Activated CD4-positive, alpha-beta T cell treated with anti-CD3 and anti-CD28 coated beads, Interleukin-2, amount 50 U/mL, for 1 hour (primary cell): Measurements from ENCODE around the gene BCAT1.

Experiments
- DNase-seq: peaks from one replicate; pipeline ENCODE4 v3.0.0-alpha.2; 2020

The BCAT1 gene

GRCh38 chr12:24797901-24798300 lies 151.0 kb downstream of the BCAT1 start:
- DNase-seq = no peak

GRCh38 chr12:24796876-24797275 lies 152.0 kb downstream of the BCAT1 start:
- no peak for DNase-seq

DNA sequence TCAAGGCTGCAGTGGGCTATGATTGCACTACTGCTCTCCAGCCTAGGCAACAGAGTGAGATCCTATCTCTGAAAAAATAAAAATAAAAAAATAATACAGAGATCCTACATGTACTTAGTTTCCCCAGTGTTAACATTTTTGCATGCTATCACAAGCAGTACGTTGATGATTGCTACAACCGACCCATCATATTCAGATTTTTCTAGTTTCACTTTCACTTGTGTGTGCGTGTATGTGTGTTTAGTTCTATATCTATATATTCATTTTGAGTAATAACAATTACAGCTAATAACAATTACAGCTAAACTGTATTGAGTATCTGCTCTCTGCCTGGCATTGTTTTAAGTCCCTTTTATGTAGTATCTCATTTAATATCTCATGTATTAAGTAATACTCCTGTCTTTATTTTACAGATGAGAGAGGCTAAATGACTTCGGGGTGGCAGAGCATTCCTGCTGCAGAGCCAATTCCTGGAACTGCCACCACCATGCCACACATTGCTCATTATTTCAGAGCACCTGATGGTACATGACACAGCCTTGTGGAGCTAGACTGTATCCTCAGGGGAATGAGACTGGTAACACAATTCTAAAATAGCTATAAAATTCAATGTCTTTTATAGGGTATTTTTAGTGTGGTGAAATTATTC lies 153.1 kb downstream of the BCAT1 start:
- DNase-seq = no peak

DNA sequence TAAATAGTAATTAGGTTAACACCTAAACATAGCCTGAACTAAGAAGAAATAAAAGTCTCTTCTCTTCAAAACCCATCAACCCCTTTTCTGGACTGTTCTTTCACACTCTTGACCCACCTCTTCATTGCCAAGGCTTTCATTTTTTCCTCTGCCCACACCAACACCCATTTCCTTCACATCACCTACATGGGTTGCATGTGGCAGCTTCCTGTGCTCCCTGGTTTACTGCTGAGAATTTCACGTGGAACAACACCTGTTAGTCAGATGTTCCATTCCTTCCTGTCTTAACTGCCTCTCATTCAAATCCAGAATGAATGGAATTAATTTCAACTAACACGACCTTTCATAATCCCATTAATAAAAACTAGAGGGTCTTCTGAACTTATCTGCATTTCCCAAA lies 157.3 kb downstream of the BCAT1 start:
- no peak for DNase-seq

- no peak for DNase-seq
These were observed 160.0 kb downstream of the BCAT1 start for GRCh38 chr12:24788886-24789285.

DNA sequence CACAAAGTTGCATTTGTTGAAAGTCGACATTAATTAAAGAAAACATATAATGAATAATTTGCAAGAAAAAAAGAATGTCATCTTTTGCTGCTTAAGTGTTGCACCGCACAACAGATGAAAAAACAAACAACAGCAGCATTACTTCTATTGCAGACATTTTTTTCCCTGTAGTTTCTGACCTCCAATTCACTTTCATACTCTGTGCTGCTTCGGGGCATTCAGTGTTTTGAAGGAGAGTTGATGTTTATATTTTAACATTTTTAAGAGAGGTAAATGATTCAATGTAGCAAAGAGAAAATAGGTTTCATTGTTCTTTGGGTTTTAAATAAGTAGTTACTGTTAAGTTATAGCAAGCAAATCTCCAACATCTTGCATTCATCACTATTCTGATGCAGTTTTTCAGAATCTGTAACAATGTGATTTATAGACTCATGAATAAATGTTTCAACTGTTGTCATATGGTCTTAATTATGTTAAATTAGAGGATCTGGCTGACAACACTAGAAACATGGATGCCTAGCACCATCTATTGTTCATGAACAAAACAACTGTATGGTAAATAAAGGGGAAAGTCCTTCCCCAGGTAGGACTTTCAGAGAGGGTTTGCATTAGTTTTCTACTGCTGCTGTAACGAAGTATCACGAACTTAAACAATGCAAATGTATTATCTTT lies 168.1 kb downstream of the BCAT1 start:
- no peak for DNase-seq

GRCh38 chr12:24778486-24779304 lies 170.2 kb downstream of the BCAT1 start:
- no peak for DNase-seq

DNA sequence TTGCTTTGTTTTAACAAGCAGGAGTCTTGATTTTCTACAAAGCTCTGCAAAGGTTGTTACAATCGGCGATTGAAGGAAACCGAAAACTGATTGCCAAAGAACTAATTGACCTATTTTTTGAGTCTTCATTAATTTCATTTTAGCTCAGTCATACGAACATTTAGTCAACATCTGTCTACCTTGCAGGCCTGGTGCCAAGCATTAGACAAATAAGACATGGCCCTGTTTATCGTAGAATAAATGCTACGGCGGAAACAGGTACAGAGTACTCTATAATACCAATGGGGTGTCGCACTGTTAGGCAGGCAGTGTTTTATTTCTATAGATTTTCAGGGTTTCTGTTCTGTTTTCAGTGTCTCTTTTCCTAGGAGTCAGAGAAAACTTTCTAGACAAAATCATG lies 171.5 kb downstream of the BCAT1 start:
- DNase-seq = no peak

DNA sequence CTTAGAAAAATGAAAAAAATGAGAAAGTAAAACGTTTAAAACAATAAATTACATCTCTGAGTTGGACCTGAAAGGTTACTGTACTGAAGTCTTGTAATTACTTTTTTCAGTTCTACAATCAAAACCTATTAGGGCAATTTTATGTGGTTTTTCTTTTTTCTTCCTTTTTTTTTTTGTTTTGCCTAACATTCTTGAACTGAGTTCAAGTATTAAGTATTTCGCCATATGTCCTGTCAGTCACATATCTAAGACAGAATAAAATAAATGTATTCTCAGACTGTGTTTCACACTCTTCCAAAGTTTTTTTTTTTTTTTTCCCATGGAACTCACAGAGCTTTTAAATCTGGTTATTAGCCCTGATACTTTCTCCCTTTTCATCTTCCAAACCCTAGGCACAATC lies 172.0 kb downstream of the BCAT1 start:
- DNase-seq = no peak

DNA sequence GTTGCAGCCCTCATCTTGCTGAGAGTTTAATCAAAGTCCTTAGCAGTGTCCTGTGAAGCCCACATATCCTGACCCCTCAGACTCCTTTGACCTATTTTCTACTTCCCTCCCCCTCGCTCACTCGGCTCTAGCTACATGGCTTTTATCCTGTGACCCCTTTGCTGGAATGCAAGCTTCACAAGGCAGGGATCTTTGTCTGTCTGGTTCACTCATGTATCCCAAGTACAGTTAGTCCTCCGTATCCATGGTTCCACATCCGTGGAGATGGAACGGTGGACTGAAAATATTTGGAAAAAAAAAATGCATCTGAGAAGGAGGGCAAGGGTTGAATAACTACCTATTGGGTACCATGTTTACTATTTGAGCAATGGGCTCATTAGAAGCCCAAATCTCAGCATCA lies 173.8 kb downstream of the BCAT1 start:
- no peak for DNase-seq

GRCh38 chr12:24773996-24774395 lies 174.9 kb downstream of the BCAT1 start:
- no peak for DNase-seq

- no peak for DNase-seq
These were observed 176.1 kb downstream of the BCAT1 start for GRCh38 chr12:24772813-24773212.

DNA sequence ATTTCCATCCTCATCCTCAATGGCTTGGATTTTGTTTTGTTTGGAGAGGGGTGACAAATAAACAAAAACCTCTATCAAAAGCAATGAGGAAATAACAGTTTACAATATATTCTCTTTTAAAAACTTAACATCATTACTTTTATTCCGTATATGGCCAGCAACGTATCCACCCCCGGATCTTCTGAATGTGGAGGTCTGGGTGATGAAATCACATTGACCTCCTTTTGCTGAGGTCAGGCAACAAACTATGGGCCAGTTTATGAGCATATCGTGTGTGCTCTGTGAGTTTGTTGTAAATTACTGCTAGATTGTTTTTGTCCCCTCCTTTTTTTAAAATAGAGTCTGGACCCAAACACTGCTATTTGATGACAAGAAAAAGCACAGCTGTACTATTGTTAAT lies 178.1 kb downstream of the BCAT1 start:
- DNase-seq = no peak

- DNase-seq = no peak
These were observed 178.6 kb downstream of the BCAT1 start for GRCh38 chr12:24770334-24770733.

DNA sequence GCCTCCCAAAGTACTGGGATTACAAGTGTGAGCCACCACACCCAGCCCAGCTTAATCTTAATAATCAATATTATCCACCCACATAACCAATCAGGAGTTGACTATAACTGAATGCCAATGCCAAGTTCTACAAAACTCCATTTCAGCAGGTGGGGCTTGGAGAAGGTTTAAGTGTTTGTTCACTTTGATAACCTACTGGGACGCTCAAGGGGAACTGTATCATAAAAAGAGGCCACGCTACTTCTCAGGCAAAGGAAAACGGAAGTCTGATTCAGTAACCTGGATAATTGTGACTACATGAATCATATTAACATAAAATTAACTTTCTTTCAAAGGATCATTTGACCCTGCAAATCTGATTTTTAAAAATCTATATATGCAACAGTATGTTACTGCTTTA lies 179.2 kb downstream of the BCAT1 start:
- DNase-seq = no peak

GRCh38 chr12:24768415-24768814 lies 180.5 kb downstream of the BCAT1 start:
- no peak for DNase-seq

DNA sequence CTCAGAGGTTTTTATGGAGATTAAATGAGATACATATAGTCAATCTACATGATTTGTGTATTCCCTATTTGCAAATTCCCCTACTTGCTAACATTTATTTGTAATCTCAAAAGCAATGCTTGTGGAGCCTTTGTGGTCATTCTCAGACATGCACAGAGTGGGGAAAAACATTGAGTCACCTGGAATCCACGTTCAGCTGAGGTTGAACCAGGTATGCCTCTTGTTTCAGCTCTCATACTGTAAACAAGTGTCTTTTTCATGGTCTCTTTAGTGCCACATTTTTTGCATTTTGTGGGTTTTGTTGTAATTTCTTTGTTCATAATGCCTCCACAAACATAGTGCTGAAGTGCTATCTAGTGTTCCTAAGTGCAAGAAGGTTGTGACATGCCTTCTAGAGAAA lies 181.9 kb downstream of the BCAT1 start:
- no peak for DNase-seq

- DNase-seq = no peak
These were observed 184.2 kb downstream of the BCAT1 start for GRCh38 chr12:24764712-24765111.

- no peak for DNase-seq
These were observed 188.1 kb downstream of the BCAT1 start for GRCh38 chr12:24760606-24761378.

- no peak for DNase-seq
These were observed 188.7 kb downstream of the BCAT1 start for GRCh38 chr12:24760162-24760561.
